ENCODE data around the gene GADL1. TPM values are rescaled to one million over a fixed set of nuclear protein-coding genes. Genes with fewer than 3 reads are reported as not detected.

The GADL1 gene
- total RNA-seq, 1 donor from 2014 or later, result 3.1 TPM

- TF ChIP-seq, protein P1, sequence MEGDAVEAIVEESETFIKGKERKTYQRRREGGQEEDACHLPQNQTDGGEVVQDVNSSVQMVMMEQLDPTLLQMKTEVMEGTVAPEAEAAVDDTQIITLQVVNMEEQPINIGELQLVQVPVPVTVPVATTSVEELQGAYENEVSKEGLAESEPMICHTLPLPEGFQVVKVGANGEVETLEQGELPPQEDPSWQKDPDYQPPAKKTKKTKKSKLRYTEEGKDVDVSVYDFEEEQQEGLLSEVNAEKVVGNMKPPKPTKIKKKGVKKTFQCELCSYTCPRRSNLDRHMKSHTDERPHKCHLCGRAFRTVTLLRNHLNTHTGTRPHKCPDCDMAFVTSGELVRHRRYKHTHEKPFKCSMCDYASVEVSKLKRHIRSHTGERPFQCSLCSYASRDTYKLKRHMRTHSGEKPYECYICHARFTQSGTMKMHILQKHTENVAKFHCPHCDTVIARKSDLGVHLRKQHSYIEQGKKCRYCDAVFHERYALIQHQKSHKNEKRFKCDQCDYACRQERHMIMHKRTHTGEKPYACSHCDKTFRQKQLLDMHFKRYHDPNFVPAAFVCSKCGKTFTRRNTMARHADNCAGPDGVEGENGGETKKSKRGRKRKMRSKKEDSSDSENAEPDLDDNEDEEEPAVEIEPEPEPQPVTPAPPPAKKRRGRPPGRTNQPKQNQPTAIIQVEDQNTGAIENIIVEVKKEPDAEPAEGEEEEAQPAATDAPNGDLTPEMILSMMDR (conservative IDR thresholded peaks at IDR 0.05), result no peak
- Mint-ChIP-seq H3K9me3 (peaks cover 4% of the 10 kb centered on the region), H3K4me3 (no peak overlapping the region), H3K27ac (no peak overlapping the region), H3K4me1 (ENCODE audit: unreplicated experiment) (no peaks in the 10 kb centered on the region), H3K27me3 (no peaks in the 10 kb centered on the region), H3K36me3 (peaks cover 3% of the 10 kb centered on the region)
- DNase-seq (ENCODE audit: extremely low spot score, unreplicated experiment), result no peak
Measured at GRCh38 chr3:30918761-30919160, 24.3 kb upstream of the GADL1 start.

DNA sequence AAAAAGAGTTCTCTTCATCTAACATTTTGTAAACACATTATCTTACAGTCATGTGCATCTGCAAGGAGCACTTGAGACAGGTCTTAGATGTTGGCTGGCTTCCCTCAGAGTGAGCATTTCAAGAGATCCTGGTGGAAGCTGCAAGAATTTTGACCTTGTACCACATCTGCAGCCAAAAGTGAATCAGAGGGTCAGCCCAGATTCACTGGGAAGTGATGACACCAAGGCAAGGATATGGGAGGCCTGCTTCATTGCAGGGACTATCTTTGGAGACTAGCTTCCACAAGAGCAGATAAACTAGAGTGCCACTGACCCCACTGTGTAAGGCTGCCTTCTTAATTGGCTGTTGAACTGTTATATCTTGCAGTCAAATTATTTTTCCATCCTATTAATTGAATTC, 21.3 kb upstream of the GADL1 start:
- no peak for DNase-seq (ENCODE audit: extremely low spot score, unreplicated experiment)
- no peaks in the 10 kb centered on the region for H3K36me3 Mint-ChIP-seq
- no peak overlapping the region for H3K27ac Mint-ChIP-seq
- peaks cover 8% of the 10 kb centered on the region for H3K9me3 Mint-ChIP-seq
- TF ChIP-seq, protein P1 (conservative IDR thresholded peaks at IDR 0.05), result no peak
- H3K4me3 Mint-ChIP-seq, result no peak overlapping the region
- H3K4me1 Mint-ChIP-seq (ENCODE audit: unreplicated experiment), result no peaks in the 10 kb centered on the region
- no peaks in the 10 kb centered on the region for H3K27me3 Mint-ChIP-seq

GRCh38 chr3:30914696-30915095, 20.2 kb upstream of the GADL1 start:
- TF ChIP-seq, protein P1 (conservative IDR thresholded peaks at IDR 0.05), result no peak
- no peak overlapping the region for H3K4me3 Mint-ChIP-seq
- no peak for DNase-seq (ENCODE audit: extremely low spot score, unreplicated experiment)
- H3K4me1 Mint-ChIP-seq (ENCODE audit: unreplicated experiment), result no peaks in the 10 kb centered on the region
- H3K27me3 Mint-ChIP-seq, result no peaks in the 10 kb centered on the region
- peaks cover 8% of the 10 kb centered on the region for H3K9me3 Mint-ChIP-seq
- H3K36me3 Mint-ChIP-seq, result no peaks in the 10 kb centered on the region
- no peak overlapping the region for H3K27ac Mint-ChIP-seq

DNA sequence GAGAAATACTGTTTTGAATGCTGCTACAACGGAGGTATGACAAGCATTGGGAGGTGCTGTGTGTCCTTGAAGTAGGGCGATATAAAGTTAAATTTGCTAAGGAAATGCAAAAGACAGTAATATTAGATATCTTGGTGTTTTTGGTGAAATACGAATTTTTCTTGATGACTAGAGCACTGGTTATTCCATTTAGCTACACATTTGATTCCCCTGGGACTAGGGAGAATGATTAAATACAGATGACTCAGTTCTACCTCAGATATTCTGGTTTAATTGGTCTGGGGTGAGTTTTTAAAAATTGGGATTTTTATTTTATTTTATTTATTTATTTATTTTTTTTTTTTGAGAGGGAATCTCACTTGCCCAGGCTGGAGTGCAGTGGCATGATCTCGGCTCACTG, 18.7 kb upstream of the GADL1 start:
- DNase-seq (ENCODE audit: extremely low spot score, unreplicated experiment), result no peak
- Mint-ChIP-seq H3K4me3 (no peak overlapping the region), H3K4me1 (ENCODE audit: unreplicated experiment) (no peaks in the 10 kb centered on the region), H3K9me3 (peaks cover 8% of the 10 kb centered on the region), H3K27me3 (no peaks in the 10 kb centered on the region), H3K36me3 (no peaks in the 10 kb centered on the region), H3K27ac (no peak overlapping the region)
- TF ChIP-seq, protein P1 (conservative IDR thresholded peaks at IDR 0.05), result no peak

DNA sequence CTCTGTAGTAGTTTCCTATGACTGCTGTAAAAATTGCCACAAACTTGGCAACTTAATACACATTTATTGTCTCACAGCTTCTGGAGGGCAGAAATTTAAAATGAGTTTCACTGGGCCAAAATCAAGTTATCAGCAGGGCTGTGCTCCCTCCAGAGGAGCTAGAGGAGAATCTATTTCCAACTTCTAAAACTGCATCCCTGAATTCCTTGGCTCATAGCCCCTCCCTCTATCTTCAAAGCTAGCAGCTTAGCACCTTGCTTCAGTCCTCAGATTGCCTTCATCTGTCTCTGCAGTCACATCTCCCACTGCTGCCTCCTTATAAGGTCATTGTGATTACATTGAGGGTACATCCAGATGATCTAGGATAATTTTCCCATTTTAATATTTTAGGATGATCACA, 17.8 kb upstream of the GADL1 start:
- Mint-ChIP-seq H3K9me3 (peaks cover 6% of the 10 kb centered on the region), H3K36me3 (no peaks in the 10 kb centered on the region), H3K27me3 (no peaks in the 10 kb centered on the region), H3K4me1 (ENCODE audit: unreplicated experiment) (no peaks in the 10 kb centered on the region), H3K4me3 (no peak overlapping the region), H3K27ac (no peak overlapping the region)
- DNase-seq (ENCODE audit: extremely low spot score, unreplicated experiment), result no peak
- TF ChIP-seq, protein P1 (conservative IDR thresholded peaks at IDR 0.05), result no peak

- no peak overlapping the region for H3K4me3 Mint-ChIP-seq
- DNase-seq (ENCODE audit: extremely low spot score, unreplicated experiment), result no peak
- peaks cover 7% of the 10 kb centered on the region for H3K4me1 Mint-ChIP-seq (ENCODE audit: unreplicated experiment)
- no peak overlapping the region for H3K27ac Mint-ChIP-seq
- no peaks in the 10 kb centered on the region for H3K36me3 Mint-ChIP-seq
- TF ChIP-seq, protein P1 (conservative IDR thresholded peaks at IDR 0.05), result no peak
- no peaks in the 10 kb centered on the region for H3K27me3 Mint-ChIP-seq
- H3K9me3 Mint-ChIP-seq, result peaks cover 13% of the 10 kb centered on the region
Measured at GRCh38 chr3:30908456-30909037, 14.1 kb upstream of the GADL1 start.
